Astrocyte of the hippocampus (primary cell): ENCODE results near the gene SPNS1.
A peak's percentile ranks its signal among the peaks of the same experiment; 100 is the strongest.
"Not testable (repeated sequence)": the region's sequence is repeated elsewhere in the genome, so short reads cannot be mapped to it uniquely, and the experiment has no call there.

Experiments
- DNase-seq: peaks from one replicate; pipeline ENCODE4 v3.0.0; 2011; ENCODE audit warnings: low read depth, low spot score

The SPNS1 gene

DNA sequence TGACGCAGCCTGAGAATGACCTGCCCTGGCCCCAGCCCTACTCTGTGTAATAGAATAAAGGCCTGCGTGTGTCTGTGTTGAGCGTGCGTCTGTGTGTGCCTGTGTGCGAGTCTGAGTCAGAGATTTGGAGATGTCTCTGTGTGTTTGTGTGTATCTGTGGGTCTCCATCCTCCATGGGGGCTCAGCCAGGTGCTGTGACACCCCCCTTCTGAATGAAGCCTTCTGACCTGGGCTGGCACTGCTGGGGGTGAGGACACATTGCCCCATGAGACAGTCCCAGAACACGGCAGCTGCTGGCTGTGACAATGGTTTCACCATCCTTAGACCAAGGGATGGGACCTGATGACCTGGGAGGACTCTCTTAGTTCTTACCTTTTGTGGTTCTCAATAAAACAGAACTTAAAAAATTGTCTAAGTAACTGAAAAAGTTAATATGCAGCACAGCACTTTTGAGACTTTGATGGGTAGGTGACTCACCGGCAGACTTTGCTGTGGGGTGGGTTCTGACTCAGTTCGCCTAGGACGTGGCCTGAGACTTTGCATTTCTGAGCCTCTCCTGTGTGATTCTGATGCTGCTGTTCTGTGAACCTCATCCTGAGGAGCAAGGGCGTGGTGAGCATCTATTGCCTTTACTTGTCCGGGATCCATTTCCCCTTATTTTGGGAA lies 15.9 kb downstream of the SPNS1 start:
- DNase-seq: peak; percentile 8

DNA sequence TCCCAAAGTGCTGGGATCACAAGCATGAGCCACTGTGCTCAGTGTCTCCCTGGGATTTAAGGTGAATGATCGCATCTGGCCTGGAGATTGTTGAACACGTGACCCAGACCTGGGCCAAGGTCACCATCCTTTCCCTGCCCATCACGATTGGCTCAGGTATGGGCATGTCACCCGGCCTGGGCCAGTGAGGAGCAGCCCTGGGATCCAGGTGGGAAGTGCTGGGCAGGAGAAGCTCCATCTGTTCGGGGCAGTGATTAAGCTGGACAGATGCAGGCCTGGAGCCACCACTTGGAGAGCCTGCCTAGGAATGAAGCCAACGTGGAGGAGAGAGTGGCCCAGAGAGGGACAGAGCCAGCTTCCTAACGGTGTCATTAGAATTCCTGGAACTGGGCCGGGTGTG lies 17.1 kb downstream of the SPNS1 start:
- no peak for DNase-seq

DNA sequence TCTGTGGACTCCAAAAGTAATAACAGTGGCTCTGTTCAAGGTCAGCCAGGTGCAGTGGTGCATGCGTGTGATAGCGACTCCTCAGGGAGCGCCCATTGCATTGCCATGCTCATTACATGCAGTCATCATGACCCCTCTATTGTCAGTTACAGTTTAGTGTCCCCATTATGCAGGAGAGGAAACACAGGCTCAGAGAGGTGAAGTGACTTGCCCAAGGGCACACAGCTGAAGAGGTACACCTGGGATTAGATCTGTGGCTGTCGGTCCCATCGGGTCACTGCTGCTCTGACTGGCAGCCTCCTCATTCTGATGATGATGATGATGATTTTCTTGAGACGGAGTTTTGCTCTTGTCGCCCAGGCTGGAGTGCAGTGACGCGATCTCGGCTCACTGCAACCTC lies 17.9 kb downstream of the SPNS1 start:
- DNase-seq: no peak

DNA sequence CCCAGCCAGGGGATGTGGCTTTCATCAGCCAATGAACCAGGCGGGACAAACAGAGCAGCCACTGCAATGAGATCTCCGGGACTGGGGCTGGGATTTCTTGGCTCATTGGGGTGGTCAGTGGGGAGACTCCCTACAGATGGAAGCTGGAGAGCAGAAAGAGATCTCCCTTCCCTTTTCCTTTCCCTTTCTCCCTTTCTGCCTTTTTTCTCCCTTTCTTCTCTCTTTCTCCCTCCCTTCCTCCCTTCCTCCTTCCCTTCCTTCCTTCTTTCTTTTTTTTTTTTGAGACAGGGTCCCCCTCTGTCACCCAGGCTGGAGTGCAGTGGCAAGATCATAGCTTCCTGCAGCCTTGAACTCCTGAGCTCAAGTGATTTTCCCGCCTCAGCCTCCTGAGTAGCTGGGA lies 24.3 kb downstream of the SPNS1 start:
- DNase-seq: no peak

DNA sequence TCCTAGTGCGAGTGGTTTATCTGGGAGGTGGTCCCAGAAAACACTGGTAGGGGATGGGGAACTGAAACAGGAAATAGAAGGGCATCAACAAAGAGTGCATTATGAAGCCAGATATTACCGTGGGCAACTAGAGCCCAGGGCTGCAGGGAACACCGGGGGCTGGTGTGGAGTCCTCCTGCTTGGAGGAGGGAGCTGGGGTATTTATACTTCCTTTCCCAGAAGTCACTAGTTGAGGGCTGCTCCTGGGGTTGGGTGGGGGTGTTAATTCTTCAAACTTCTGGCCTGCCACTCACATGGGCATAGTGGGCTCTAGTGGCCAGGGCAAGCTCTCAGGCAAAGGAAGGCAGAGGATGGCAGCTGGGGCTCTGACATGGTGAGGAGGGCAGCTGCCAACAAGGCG lies 25.0 kb downstream of the SPNS1 start:
- DNase-seq: no peak

DNA sequence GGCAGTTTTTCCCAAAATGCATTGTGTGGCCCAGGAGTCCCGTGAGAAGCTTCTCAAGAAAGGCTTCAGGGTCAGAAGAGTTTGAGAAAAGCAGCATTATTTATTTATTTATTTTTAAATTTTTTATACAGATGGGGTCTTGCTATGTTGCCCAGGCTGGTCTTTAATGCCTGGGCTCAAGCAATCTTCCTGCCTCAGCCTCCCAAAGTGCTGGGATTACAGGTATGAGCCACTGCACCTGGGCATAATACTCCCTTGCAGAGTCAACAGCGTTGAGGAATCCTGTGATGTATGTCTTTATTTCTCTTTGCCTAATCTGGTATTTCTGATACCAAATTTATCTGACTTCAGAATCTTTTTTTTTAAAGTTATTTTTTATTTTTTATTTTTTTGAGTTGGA lies 25.4 kb downstream of the SPNS1 start:
- DNase-seq: no peak

DNA sequence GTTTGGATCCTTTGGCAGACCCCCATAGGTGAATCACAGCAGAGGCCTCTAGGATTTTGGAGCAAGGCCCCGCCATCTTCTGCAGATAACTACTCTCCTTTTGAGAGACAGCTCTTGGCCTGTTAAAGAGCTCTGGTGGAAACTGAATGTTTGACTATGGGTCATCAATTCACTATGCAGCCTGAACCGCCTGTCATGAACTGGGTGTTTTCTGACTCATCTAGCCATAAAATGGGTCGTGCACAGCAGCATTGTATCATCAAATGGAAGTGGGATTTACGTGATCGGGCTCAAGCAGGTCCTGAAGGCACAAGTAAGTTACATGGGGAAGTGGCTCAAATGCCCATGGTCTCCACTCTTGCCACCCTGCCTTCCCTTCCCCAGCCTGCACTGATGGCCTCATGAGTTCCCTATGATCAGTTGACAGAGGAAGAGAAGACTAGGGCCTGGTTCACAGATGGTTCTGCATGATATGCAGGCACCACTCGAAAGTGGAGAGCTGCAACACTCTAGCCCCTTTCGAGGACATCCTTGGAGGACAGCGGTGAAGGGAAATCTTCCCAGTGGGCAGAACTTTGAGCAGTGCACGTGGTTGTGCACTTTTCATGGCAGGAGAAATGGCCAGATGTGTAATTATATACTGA lies 30.0 kb downstream of the SPNS1 start:
- DNase-seq: not testable (repeated sequence)

DNA sequence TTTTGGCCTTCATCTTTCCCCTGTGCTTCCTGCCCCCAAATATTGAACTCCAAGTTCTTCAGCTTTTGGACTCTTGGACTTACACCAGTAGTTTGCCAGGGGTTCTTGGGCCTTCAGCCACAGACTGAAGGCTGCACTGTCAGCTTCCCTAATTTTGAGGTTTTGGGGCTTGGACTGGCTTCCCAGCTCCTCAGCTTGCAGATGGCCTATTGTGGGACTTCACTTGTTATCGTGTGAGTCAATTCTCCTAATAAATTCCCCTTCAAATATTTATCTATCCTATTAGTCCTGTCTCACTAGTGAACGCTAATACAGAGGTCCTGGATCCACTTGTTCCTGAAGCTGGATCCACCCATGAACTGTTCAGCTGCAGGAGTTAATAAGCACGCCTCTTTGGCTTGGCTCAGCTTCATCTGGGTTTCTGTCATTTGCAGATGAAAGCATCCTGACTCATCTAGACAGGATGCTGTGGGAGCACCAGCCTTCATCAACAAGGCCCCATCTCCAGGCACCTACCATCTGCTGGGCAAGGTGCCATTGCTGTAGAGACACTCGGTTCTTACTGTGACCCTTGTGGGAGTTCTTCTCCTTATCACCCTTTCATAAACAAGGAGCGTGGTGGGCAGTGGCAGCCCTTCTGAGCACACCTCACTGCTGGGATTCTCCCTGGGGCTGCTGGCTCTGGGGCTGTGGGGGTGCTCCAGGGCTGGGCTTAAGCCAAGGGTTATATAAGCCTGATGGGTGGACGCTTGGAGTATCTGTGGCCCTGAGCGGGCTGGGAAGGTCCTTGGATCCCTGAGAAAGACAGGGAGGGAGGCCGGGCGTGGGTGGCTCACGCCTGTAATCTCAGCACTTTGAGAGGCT lies 33.4 kb downstream of the SPNS1 start:
- DNase-seq: peak; percentile 17

DNA sequence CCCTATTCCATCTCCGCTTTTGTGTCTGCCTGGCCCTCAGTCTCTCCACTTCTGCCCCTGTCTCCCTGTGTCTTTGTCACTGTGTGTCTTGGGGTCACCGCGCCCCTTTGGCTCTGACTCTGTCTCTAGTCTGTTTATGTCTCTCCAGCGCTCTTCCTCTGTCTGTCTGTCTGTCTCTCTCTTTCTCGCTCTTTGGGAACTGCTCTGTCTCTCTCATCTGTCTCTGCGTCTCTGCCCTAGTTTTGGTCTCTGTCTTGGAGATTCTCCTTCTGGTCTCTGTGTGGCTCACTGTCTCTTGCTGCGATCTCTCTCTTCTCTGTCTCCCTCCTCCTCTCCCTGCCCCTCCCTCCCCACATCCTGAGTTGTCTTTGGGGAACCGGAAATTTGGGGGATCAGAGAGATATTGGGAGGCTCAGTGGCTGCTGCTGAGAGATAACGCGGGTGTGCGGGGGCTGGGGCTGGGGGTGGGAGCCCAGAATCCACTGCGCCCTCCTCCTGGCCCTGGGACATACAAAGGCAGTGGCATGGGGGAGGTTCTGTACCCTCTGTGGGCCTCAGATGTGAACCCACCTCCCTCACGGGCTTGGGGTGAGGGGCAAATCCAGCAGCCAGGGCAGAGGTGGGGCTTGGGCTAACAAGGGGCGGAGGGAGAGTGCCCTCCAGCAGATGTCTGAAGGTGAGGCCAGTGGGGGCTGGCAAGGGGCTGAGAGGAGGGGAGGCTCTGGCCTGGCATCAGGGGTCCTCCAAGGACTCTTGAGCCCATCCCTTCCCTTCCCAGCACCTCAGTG lies 34.7 kb downstream of the SPNS1 start:
- no peak for DNase-seq

DNA sequence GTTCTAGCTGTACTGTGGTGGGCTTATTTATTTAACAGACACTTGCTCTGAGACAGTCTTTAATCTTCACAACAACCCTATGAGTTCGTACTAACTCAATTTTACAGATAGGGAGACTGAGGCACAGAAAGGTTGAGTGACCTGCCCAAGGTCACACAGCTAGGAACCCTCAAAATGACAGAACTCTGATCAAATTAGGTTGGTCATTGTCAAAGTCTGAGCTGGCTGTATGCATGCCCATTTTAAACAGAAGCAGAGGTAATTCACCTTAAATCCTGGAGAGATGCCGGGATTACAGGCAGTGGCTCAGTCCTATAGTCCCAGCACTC lies 35.2 kb downstream of the SPNS1 start:
- no peak for DNase-seq

DNA sequence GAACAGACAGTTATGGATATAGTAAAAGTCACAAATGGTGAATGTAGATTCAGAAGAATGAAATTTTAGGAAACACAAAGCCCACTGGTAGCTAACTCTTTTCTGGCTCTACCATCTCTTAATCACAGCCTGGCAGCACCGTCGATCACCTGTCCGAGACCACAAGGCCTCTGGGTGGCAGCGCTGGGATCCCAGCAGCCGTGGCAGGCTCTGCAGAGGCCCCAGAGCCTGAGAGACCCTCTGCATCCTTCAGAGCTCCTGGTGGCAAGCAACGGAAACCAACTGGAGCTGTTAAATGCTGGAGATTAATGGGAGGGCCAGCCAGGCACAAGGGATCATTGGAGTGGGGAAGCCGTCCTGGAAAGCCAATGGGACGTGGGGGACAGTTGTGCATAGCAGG lies 36.5 kb downstream of the SPNS1 start:
- DNase-seq: no peak

DNA sequence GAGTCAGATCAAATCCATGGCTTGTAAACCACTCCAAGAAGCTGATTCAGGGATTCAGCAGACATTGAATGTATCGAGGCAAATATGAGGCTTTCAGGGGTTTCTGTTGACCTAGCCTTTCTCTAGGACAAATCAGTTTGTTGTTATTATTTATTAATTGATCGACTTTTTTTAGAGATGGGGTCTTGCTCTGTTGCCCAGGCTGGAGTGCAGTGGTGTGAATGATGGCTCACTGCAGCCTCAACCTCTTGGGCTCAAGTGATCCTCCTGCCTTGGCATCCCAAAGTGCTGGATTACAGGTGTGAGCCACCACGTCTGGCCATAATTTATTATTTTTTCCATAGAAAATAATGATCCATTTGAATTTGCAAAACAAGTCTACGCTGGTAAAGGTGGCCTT lies 37.3 kb downstream of the SPNS1 start:
- DNase-seq: no peak

DNA sequence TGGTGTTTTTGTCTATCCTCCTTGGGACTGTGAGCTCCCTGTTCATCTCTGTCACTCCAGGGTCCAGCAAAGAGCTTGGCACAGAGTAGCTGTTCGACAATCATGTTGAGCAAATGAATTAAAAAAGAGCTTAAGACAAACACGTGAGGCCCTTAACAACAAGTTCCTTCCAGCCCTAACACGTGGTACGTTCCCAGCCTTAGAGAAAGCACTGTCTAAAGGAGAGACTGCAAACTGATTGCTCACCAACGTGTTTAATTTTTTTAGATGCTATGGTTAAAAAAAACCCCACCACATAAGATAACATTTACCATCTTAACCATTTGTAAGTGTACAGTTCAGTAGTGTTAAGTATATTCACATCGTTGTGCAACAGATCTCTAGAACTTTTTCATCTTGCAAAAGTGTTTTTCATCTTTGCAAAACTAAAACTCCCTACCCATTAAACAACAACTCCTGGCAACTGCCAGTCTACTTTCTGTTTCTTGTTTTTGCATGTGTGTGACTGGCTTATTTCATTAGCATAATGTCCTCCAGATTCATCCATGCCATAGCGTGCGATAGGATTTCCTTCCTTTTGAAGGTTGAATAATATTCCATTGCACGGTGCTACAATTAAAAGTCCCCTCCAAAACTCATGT lies 38.5 kb downstream of the SPNS1 start:
- no peak for DNase-seq

DNA sequence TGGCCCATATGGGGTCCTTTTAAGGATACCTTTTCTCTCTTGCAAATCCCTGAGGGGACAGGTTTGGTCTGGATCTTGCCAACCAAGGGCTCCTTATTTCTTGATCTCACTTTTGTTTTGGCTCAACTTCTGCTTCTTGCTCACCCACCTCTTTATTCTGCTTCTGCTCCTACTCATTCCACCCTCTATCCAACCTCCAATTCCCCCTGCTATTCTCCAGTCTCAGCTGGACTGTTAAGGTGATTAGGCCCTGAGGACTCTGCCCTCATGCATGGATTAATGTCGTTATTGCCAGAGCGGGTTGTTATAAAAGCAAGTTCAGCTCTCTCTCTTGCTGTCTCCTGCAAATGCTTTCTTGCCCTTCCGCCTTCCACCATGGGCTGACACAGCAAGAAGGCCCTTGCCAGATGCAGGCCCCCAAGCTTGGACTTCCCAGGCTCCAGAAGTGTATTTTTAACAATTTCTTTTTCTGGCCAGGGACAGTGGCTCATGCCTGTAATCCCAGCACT lies 40.0 kb downstream of the SPNS1 start:
- no peak for DNase-seq

DNA sequence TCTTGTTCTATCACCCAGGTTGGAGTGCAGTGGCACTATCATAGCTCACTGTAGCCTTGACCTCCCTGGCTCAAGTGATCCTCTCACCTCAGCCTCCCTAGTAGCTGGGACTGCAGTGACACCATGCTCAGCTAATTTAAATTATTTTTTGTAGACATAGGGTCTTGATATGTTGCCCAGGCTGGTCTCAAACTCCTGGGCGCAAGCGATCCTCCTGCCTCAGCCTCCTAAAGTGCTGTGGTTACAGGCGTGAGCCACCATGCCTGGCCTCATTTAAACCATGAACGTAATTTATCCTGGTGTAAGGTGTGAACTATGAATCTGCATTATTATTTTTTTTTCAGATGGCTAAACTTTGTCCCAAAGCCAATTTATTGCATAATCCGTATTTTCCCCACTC lies 47.6 kb downstream of the SPNS1 start:
- no peak for DNase-seq

DNA sequence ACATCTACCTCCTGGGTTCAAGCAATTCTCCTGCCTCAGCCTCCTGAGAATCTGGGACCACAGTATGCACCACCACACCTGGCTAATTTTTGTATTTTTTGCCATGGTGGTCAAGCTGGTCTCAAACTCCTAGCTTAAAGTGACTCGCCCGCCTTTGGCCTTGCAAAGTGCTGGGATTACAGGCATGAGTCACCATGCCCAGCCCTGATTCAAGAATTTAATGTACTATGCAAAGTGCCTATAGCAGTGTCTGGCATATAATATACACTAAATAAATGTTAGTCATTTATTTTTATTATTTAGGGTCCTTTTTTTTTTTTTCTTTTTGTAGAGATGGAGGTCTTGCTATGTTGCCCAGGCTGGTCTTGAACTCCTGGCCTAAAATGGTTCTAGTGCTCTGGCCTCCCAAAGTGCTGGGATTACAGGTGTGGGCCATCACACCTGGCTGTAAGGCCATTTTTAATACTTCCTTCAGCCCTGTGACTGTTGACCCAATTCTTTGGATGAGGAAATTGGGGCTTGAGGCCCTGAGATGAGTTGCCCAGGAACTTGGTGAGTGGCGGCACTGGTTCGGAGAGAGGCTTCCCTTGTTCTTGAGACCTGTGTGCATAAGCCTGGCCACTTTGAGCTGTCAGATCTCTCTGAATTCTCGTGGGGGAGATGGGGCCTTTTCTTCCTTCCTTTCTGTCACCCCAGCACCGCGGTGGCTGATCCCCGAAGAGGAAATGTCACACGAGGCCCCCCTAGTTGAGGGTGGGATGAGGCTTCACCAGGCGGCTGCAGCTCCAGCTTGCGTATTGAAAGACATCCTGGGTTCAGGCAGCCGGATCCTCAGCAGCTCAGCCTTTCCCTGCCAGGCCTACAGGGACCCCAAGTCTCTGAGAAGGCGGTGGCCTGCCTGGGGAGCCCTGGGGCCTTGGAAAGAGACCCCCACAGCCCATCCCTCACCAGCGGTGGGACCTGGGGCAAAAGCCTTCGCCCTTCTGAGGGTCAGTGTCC lies 49.0 kb downstream of the SPNS1 start:
- DNase-seq: no peak

DNA sequence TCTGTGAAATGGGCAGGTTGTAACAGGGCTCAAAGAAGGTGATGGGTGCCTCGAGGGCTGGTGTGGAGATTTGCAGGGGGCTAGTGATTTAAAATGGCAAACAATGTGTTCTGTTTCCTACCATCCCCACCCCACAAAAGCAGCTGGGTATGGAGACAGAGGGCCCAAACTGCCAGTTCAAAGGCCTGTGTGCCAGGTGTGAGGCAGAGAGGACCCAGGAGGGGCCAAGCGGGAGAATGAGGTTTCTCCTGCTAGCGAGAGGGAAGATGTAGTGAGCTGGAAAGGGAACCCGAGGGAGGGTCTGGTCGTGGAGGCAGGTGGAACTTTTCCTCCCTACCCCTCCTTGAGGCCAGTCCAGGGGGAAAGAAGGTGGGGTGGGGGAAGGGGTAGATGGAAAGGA lies 49.7 kb downstream of the SPNS1 start:
- no peak for DNase-seq

DNA sequence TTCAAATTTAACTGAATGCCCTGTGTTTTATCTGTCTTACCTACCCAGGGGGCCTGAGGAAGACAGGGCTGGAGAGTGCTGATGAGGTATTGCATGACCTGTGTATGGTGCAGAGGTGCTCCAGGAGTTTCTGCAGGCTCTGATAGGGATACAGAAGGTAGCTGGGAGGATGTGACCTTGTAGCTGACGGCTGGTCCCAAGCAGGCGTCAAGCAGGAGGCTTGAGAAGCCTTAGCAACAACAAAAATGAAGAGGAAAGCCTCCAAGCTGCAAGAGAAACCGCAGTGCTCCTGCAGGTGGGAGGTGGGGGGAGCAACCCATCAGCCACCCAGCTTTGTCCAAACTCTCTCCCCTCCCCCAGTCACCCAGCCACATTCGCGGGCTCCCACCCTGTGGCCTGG lies 50.6 kb downstream of the SPNS1 start:
- no peak for DNase-seq

DNA sequence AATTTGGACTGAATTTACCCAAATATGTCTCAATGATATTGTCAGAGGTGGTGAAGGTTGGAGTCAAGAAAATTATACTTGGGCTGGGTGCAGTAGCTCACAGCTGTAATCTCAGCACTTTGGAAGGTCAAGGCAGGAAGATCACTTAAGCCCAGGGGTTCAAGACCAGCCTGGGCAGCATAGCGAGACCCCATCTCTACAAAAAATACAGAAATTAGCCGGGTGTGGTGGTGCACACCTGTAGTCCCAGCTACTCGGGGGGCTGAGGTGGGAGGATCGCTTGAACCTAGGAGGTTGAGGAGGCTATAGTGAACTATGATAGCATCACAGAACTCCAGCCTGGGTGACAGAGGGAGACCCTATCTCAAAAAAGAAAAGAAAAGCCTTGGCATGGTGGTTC lies 51.2 kb downstream of the SPNS1 start:
- no peak for DNase-seq

DNA sequence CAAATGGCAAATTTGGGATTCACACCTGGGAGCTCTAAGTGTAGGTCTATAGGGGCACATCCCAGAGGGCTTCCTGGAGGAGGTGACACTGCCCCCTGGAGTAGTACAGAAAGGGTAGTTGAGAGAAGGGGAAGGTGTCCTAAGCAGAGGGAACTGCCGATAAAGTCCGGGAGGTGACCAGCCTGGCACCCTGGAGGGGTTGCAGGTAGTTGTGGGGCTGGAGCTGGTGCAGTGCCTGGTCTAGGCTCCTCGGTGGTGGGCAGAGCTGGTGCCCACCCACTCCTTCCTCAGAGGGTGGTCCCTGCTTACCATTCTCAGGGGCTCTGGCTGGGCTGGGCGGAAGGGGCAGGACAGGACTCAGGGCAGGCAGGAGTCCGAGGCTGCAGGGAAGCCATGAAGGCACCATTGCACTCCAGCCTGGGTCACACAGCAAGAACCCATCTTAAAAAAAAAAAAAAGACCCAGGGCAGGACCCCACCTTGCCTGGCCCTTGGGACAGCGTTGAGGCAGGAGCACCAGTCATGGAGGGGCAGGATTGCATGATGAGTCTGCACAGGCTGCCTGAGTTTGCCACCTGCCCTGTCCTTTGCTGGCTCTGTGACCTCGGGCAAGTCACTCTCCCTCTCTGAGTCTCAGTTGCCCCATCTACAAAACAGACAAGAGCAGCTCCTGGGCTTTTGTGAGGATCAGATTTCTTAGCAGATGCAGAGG lies 54.0 kb downstream of the SPNS1 start:
- DNase-seq: no peak
